Measurements from ENCODE around the gene ZNF835. TPM values are rescaled to one million over a fixed set of nuclear protein-coding genes. Genes with fewer than 3 reads are reported as not detected.

Gene ZNF835
- total and polyA plus RNA-seq, 10 donors: 0.70 to 6.8 (median 3.7) TPM

DNA sequence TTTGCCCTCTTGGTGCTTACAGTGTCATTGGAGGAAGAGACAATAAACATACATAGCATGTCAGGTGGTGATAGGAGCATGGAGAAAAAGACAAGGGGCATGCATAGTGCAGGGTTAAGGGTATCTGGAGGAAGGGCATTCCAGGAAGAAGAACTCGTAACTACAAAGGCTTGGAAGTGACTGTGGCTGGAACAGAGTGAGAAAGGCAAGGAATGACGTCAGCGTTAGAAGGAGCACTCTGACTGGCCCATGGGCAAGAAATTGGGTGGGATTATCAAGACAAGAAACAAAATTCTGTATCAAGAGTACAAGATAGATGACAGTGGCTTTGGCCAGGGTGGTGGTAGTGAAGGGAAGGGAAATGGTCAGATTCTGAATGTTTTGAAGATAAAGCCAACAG lies 17.4 kb downstream of the ZNF835 start:
- WGBS, 5 donors: 63 to 73% (median 72%) methylated on average over 3 of the region's 3 CpGs
- Histone ChIP-seq H3K27ac (no peak overlapping the region), H3K4me1 (no peaks in the 10 kb centered on the region), H3K27me3 (replicated peaks in 1 of 7) (no peaks in the 10 kb centered on the region), H3K4me3 (no peak overlapping the region), H3K9me3 (peaks cover 0 to 96% (median 67%) of the 10 kb centered on the region in 8 donors), H3K36me3 (no peaks in the 10 kb centered on the region)
- intact Hi-C loops (cut with DNase I; ENCODE audit: low total_unique reads): no loop called here
- TF ChIP-seq POLR2AphosphoS5 (IDR thresholded peaks at IDR 0.05) (no peak), CTCF (IDR thresholded peaks at IDR 0.05 in 8 of 11, conservative IDR thresholded peaks at IDR 0.05 in 3 of 11) (no peak), POLR2A (IDR thresholded peaks at IDR 0.05) (no peak)
- DNase-seq: no peak

GRCh38 chr19:56643460-56643955 lies 28.0 kb downstream of the ZNF835 start:
- no peak for TF ChIP-seq POLR2AphosphoS5 (IDR thresholded peaks at IDR 0.05)
- no peak for TF ChIP-seq POLR2A (IDR thresholded peaks at IDR 0.05)
- 16 to 26% (median 21%) methylated on average over 15 to 25 of the region's 25 CpGs for WGBS, 5 donors
- Histone ChIP-seq H3K36me3 (peaks cover 0 to 3% (median 0%) of the 10 kb centered on the region in 6 donors), H3K27me3 (replicated peaks in 1 of 7) (peaks cover 0 to 34% (median 14%) of the 10 kb centered on the region in 7 donors), H3K27ac (no peak overlapping the region), H3K4me3 (no peak overlapping the region), H3K9me3 (peaks cover 0 to 100% (median 74%) of the 10 kb centered on the region in 8 donors), H3K4me1 (no peaks in the 10 kb centered on the region)
- no peak for DNase-seq
- intact Hi-C loops (cut with DNase I; ENCODE audit: low total_unique reads): no loop called here

DNA sequence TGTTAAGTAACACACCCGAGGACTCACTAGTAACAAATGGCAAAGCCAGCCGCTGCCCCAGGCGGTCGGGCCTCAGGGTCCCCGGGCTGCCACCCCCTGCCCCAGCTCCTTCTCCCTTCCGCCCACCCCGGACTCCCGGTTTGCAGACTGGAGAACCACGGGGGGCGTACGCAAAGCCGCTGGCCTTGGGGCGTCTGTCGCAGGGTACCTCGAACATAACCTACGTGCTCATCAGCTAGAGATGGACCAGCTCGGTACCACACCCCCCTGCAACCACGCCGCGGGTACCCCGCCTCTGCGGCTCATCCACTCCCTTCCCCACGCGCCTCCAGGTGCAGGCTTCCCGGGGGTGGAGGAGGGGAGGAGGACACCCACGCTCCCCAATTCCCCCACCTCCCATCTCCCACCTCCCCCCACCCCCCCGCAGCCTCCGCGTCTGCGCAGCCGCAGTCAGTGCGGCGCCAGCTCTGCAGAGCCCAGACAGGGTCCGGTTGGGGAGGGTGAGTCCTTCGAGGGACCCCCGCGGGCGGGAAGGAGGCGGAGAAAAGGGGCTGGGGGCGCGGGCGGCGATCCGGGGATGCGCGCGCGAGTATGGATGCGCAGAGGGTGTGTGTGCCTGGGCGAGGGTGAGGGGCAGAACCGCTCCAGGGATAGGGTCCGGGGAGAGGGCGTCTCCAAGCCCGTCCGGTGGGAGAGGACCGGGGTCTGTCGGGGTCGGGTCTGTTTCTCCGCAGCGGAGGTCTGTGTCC lies 28.7 kb downstream of the ZNF835 start, which contains the start of gene SMIM17:
Gene SMIM17 (plus strand): TSS at position 449 of the 749 bp plus-strand sequence. CDS start 2,509 bp downstream, outside the sequence.
- intact Hi-C loops (cut with DNase I; ENCODE audit: low total_unique reads): no loop called here
- DNase-seq: no peak
- H3K36me3 ChIP-seq: peaks cover 0 to 3% (median 0%) of the 10 kb centered on the region in 6 donors
- no peak within 1 kb of the TSS for H3K4me3 ChIP-seq
- TF ChIP-seq POLR2A (IDR thresholded peaks at IDR 0.05) (no peak), POLR2AphosphoS5 (IDR thresholded peaks at IDR 0.05) (no peak), CTCF (IDR thresholded peaks at IDR 0.05 in 8 of 11, conservative IDR thresholded peaks at IDR 0.05 in 3 of 11) (no peak)
- peaks cover 0 to 34% (median 14%) of the 10 kb centered on the region in 7 donors for H3K27me3 ChIP-seq (replicated peaks in 1 of 7)
- H3K4me1 ChIP-seq: no peaks in the 10 kb centered on the region
- peaks cover 0 to 100% (median 77%) of the 10 kb centered on the region in 8 donors for H3K9me3 ChIP-seq
- WGBS, 5 donors: 12 to 38% (median 15%) methylated on average over 35 to 60 of the region's 60 CpGs
- no peak within 1 kb of the TSS for H3K27ac ChIP-seq

GRCh38 chr19:56639217-56639616 lies 32.3 kb downstream of the ZNF835 start:
- DNase-seq: no peak
- Histone ChIP-seq H3K27me3 (replicated peaks in 1 of 7) (peaks cover 0 to 27% (median 14%) of the 10 kb centered on the region in 7 donors), H3K36me3 (no peaks in the 10 kb centered on the region), H3K4me1 (no peaks in the 10 kb centered on the region), H3K4me3 (no peak overlapping the region), H3K27ac (no peak overlapping the region), H3K9me3 (peaks cover 1 to 96% (median 88%) of the 10 kb centered on the region in 8 donors)
- WGBS, 5 donors: 26 to 57% (median 40%) methylated on average over 7 of the region's 7 CpGs
- TF ChIP-seq POLR2AphosphoS5 (IDR thresholded peaks at IDR 0.05) (no peak), CTCF (IDR thresholded peaks at IDR 0.05 in 8 of 11, conservative IDR thresholded peaks at IDR 0.05 in 3 of 11) (no peak), POLR2A (IDR thresholded peaks at IDR 0.05) (no peak)
- intact Hi-C loops (cut with DNase I; ENCODE audit: low total_unique reads): no loop called here
